Neural progenitor cell (in vitro differentiated cells): ENCODE data around the gene ZNF732.
"Not testable (repeated sequence)": the region's sequence is repeated elsewhere in the genome, so short reads cannot be mapped to it uniquely, and the experiment has no call there.

ENCODE experiments used
- EZH2phosphoT487 ChIP-seq: fragments of 200-600 bp; sonication (generic); IDR thresholded peaks from 2 replicates; pipeline ENCODE4 v1.6.1; 2017; ENCODE audit warnings: antibody characterized with exemption
- TF ChIP-seq, protein P1 (sequence below): fragments of 200-600 bp; sonication (generic); IDR thresholded peaks from 2 replicates; pipeline ENCODE4 v1.5.1; 2017; ENCODE audit warnings: antibody characterized with exemption, mild to moderate bottlenecking

- TF ChIP-seq, protein P1, sequence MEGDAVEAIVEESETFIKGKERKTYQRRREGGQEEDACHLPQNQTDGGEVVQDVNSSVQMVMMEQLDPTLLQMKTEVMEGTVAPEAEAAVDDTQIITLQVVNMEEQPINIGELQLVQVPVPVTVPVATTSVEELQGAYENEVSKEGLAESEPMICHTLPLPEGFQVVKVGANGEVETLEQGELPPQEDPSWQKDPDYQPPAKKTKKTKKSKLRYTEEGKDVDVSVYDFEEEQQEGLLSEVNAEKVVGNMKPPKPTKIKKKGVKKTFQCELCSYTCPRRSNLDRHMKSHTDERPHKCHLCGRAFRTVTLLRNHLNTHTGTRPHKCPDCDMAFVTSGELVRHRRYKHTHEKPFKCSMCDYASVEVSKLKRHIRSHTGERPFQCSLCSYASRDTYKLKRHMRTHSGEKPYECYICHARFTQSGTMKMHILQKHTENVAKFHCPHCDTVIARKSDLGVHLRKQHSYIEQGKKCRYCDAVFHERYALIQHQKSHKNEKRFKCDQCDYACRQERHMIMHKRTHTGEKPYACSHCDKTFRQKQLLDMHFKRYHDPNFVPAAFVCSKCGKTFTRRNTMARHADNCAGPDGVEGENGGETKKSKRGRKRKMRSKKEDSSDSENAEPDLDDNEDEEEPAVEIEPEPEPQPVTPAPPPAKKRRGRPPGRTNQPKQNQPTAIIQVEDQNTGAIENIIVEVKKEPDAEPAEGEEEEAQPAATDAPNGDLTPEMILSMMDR, result not testable (repeated sequence)
- not testable (repeated sequence) for TF ChIP-seq EZH2phosphoT487
These were observed 63.9 kb downstream of the ZNF732 start for GRCh38 chr4:241411-241810.
